ENCODE measurements around the gene BRPF1.

DNA sequence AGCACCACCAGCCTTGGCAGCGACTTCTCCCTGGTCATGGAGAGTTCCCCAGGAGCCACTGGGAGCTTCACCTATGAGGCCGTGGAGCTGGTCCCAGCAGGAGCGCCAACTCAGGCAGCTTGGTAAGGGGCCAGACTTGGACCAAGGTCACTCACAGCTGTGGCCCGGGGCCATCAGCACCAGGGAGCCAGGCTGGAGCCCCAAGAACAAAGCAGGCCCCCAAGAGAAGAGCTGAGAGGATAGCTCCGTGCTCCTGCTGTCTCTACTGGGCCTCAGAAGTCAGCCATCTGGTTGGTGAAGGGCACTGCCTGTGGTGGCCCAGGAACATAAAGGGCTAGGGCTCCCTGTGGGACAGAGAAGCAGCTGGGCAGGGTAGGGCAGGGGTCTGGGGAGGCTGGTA lies 42.6 kb upstream of the BRPF1 start:
- TF ChIP-seq, protein P1, sequence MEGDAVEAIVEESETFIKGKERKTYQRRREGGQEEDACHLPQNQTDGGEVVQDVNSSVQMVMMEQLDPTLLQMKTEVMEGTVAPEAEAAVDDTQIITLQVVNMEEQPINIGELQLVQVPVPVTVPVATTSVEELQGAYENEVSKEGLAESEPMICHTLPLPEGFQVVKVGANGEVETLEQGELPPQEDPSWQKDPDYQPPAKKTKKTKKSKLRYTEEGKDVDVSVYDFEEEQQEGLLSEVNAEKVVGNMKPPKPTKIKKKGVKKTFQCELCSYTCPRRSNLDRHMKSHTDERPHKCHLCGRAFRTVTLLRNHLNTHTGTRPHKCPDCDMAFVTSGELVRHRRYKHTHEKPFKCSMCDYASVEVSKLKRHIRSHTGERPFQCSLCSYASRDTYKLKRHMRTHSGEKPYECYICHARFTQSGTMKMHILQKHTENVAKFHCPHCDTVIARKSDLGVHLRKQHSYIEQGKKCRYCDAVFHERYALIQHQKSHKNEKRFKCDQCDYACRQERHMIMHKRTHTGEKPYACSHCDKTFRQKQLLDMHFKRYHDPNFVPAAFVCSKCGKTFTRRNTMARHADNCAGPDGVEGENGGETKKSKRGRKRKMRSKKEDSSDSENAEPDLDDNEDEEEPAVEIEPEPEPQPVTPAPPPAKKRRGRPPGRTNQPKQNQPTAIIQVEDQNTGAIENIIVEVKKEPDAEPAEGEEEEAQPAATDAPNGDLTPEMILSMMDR (IDR thresholded peaks at IDR 0.05; ENCODE audit: low read depth, low read length, missing input control): no peak
- TF ChIP-seq, protein P2, sequence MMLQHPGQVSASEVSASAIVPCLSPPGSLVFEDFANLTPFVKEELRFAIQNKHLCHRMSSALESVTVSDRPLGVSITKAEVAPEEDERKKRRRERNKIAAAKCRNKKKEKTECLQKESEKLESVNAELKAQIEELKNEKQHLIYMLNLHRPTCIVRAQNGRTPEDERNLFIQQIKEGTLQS (IDR thresholded peaks at IDR 0.05): no peak
- no peak for TF ChIP-seq TAF1 (conservative IDR thresholded peaks at IDR 0.05)
- TF ChIP-seq, protein P3, sequence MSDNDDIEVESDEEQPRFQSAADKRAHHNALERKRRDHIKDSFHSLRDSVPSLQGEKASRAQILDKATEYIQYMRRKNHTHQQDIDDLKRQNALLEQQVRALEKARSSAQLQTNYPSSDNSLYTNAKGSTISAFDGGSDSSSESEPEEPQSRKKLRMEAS (IDR thresholded peaks at IDR 0.05): no peak
- no peak for TF ChIP-seq YY1 (IDR thresholded peaks at IDR 0.05)
- no peak for TF ChIP-seq SP1 (IDR thresholded peaks at IDR 0.05)
- TF ChIP-seq, protein P4, sequence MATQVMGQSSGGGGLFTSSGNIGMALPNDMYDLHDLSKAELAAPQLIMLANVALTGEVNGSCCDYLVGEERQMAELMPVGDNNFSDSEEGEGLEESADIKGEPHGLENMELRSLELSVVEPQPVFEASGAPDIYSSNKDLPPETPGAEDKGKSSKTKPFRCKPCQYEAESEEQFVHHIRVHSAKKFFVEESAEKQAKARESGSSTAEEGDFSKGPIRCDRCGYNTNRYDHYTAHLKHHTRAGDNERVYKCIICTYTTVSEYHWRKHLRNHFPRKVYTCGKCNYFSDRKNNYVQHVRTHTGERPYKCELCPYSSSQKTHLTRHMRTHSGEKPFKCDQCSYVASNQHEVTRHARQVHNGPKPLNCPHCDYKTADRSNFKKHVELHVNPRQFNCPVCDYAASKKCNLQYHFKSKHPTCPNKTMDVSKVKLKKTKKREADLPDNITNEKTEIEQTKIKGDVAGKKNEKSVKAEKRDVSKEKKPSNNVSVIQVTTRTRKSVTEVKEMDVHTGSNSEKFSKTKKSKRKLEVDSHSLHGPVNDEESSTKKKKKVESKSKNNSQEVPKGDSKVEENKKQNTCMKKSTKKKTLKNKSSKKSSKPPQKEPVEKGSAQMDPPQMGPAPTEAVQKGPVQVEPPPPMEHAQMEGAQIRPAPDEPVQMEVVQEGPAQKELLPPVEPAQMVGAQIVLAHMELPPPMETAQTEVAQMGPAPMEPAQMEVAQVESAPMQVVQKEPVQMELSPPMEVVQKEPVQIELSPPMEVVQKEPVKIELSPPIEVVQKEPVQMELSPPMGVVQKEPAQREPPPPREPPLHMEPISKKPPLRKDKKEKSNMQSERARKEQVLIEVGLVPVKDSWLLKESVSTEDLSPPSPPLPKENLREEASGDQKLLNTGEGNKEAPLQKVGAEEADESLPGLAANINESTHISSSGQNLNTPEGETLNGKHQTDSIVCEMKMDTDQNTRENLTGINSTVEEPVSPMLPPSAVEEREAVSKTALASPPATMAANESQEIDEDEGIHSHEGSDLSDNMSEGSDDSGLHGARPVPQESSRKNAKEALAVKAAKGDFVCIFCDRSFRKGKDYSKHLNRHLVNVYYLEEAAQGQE (IDR thresholded peaks at IDR 0.05): no peak
- TF ChIP-seq RXRA (IDR thresholded peaks at IDR 0.05): no peak
- TF ChIP-seq HNF4A (conservative IDR thresholded peaks at IDR 0.05): no peak
- no peak for TF ChIP-seq EGR1 (IDR thresholded peaks at IDR 0.05; ENCODE audit: low read depth in 2 of 2)
